Right lung (tissue), 5 donors: ENCODE results near the gene SLC6A11. TPM values are rescaled to one million over a fixed set of nuclear protein-coding genes. Genes with fewer than 3 reads are reported as not detected.

Source experiments
- DNase-seq, 2 donors: peaks; one replicate each; pipeline ENCODE4 v3.0.0-alpha.2; 2013
- polyA plus RNA-seq, 5 donors: library from polyadenylated mRNA; unstranded; fragments of 120-200 nt; gene quantifications; one replicate each; pipeline versions ENCODE4 v1.2.1 to v1.2.3, GENCODE V29; 2013; ENCODE audit warnings: inconsistent platforms in 1 of 5, low replicate concordance in 1 of 5; ENCODE audit not compliant: insufficient read length in 5 of 5, insufficient read depth in 1 of 5

The SLC6A11 gene
- polyA plus RNA-seq, 5 donors = 0.08 to 0.10 (median 0.09) TPM; not detected in 1

DNA sequence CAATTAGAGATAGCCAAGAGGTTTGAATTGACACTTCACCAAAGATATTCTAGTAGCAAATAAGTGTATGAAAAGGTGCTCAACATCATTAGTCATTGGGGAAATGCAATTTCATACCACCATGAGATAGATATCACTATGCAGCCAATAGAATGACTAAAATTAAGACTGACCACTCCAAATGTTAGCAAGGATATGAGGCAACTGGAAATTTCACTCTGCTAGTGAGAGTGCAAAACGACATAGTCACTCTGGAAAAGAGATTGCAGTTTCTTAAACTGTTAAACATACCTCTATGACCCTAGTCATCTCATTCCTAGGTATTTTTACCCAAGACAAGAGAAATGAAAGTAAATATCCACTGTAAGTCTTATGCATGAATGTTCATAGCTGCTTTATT is 27.6 kb upstream of the SLC6A11 start:
- DNase-seq = no peak

GRCh38 chr3:10790713-10791112 is 25.3 kb upstream of the SLC6A11 start:
- no peak for DNase-seq

DNA sequence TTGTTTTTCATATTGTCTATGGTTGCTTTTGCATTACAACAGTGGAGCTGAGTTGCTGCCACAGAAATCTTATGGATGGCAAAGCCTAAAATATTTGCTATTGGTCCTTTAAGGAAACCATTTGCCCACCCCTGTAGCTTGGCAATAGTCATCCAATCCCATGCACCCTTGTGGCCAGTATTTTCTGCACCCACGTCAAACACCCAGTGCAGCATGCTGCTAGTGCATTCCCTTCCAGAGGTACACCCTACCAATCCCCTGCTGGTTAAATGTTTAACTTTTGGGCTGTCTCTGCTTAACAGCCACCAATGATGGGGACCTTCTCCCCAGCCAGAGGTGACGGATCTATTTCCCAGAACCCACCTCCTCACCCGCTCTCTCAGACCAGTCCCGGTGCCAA is 23.8 kb upstream of the SLC6A11 start:
- DNase-seq = no peak

- DNase-seq = no peak
Observed at GRCh38 chr3:10798600-10799367, 17.2 kb upstream of the SLC6A11 start.

DNA sequence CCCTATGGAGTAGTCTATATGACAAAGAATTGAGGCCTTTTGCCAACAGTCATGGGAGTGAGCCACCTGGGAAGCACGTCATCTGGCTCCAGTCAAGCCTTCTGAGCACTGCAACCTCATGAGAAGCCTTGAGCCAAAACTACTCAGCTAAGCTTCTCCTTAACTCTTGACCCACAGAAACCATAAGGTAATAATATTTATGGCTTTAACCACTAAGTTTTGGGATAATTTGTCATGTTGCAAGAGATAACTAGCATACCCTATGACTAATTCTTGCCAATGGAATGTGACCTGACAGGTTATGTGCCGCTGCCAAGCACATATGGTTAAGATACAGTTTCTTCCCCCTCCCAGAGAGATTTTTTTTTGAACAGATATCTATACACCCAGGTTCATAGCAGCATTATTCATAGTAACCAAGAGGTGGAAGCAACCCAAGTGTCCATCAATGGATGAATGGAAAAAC is 11.8 kb upstream of the SLC6A11 start:
- DNase-seq = no peak

DNA sequence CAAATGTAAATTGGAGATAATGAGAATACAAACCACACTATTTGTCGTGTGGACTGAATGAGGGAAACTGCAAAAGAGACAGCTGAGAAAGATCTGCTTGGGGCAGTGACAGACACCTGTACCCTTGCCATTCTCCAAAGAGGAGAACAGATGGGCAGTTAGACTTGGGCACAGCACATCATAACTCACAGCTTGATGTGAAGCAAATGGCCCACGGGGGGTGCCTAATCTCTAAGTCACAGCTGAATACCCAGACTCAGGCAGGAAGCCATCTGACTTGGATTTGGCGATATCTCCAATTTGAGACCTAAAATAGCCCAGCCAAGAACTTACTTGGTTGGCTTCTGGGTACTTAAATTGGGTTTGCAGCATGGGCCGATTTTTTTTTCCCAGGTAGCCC is 10.0 kb upstream of the SLC6A11 start:
- no peak for DNase-seq

- DNase-seq = no peak
Observed at GRCh38 chr3:10808130-10808735, 7.8 kb upstream of the SLC6A11 start.

- DNase-seq = no peak
Observed at GRCh38 chr3:10808974-10809373, 7.1 kb upstream of the SLC6A11 start.

DNA sequence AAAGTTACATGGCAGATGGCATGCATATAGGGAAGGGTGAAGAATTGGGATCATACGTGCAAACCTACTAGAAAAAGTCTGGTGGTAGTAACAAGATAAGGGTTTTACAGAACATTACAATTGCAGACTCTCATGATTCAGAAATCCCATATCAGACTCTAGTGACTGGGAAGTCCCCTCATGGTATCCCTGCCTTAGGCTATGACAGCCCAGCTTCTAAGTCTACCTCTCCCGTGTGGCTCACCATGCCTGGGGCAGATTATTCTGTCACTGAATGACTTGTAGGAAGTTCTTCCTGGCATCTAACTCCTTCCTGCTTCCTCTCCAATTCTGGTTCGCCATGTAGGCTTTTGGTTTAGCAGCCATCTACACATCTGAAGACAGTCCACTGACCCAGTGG is 5.7 kb upstream of the SLC6A11 start:
- no peak for DNase-seq

DNA sequence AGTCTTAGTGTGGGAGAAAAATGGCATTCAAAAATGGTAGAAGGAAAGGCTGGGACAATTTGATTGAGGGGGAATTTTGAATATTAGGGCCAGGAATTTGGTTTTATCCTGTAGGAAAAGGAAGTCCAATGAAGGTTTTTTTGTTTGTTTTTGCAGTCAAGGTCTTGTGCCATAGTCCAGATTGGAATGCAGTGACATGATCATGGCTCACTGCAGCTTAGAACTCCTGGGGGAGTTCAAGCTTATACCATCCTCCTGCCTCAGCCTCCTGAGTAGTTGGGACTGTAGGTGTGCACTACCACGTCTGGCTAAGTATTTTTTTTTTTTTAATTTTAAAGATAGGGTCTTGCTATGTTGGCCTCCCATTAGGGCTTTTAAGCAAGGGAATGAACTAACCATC is 2.6 kb upstream of the SLC6A11 start:
- DNase-seq = no peak

- DNase-seq = no peak
Observed at GRCh38 chr3:10814623-10815022, 1.4 kb upstream of the SLC6A11 start.

GRCh38 chr3:10815487-10815886 is 541 bp upstream of the SLC6A11 start:
- DNase-seq = no peak

DNA sequence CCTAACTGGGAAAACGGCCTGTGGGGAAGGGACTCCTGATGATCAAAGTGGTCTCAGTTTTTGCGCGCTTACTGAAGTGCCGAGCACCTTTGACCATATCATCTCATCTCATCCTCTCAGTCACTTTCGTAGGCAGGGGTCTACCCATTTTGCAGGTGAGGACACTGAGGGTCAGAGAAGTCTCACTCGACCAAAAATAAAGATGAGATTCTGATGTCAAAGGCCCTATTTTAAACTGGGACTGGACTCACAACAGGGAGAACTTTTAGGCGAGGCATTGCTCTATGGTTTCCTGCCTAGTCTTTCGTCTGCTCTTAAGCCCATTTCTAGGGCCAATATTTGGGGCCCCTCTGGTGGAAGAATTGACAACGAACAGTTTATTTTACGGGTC is 830 bp downstream of the SLC6A11 start:
- no peak for DNase-seq

DNA sequence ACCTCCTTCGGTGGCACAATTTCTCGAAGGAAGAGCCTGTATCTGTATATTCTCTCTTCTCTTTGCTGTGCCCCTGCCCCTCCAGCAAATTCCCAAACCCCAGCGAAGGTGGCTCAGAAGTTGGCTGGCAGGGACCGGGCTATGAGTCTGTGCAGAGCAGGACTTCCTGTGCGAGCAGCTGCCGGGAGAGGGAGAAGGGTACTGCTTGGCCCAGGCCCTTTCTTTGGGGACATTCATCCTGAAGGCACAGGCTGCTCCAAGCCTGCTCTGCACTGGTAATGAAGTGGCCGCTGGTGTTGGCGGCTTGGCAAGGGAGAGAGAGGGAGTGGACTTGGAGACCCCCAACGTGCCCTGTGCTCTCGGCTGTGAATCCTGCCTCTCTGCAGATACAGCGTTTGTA is 1.5 kb downstream of the SLC6A11 start:
- no peak for DNase-seq

DNA sequence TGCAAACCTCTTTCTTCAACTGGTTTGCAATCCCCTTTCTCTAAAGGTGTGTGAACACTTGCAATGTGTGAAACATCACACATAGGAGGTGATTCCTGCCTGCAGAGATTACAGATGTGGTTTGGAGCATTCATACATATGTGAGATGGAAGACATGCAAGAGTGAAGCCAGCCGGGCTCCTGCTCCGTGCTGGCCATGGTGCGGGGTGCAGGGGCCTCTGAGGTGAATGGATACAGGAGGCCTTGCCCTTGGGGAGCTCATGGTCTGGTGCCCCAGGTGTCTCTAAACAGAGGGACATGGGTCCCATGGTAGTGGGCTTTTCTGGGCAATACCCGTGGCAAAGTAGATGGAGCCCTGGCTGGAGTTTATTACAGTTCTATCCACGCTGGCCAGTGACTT is 6.0 kb downstream of the SLC6A11 start:
- DNase-seq = no peak

- no peak for DNase-seq
Observed at GRCh38 chr3:10822708-10823515, 6.9 kb downstream of the SLC6A11 start.

GRCh38 chr3:10823516-10823818 is 7.4 kb downstream of the SLC6A11 start:
- DNase-seq = no peak

GRCh38 chr3:10824468-10824867 is 8.4 kb downstream of the SLC6A11 start:
- no peak for DNase-seq

DNA sequence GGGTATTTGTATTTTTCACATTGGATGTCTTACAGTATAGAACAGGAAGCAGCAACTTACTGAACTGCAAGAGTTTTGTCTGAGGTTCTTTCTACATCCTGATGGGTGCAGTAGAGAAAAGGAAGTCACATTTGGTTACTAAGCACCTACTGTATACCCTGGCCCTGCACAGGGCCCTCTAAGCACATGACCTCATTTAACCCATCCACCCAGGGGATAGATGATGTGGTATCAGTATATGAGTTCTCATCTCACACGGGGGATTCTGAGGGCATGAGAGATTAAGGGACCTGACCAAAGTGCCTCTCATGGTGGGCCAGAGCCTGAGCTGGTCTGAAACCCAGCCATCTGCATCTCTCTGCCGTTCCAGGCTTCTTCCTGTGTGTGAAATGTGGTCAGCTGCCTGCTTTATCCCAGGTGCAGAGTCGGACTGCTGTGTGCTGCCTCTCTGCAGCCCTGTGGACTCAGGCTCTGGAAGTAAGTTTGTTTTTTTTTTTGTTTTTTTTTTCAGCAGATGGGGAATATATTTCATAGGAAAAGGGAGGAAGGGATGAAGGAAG is 17.9 kb downstream of the SLC6A11 start:
- no peak for DNase-seq

DNA sequence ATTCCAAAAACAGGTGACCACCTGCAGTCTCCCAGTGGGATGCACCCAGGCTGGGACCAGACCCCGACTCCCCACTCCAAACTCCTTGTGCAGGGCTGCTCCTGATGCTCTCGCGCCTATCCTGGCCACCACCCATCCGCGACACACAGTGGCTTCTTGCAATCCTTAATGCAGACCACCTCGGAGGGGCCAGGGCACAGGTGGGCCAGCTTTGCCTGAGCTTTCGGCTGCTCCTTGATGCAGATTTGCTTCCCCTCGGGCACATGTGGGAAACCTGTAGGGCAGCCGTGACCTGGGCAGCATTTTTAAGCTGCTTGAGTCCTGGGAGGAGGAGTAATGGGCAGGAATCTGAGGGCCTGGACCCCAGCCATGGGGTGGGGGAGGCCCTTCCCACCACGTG is 18.9 kb downstream of the SLC6A11 start:
- no peak for DNase-seq

DNA sequence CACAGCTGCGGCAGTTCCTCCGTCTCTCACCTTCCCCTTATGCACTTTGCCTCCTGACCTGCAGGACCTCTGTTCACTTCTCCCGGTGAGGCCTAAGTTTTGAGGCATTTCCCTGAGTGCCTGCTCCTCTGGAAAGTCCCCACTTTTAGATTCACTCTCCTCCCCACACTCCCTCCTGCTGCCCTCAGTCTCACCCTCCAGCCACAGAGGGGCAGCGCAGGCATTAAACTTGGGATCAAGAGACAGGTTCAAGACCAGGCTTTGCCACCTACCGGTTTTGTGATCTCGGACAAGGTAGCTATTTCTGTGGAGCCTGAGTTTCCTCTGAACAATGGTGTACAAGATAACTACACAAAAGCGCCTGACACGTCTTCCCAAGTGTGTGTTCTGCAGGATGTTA is 19.4 kb downstream of the SLC6A11 start:
- DNase-seq = no peak

GRCh38 chr3:10836676-10837075 is 20.6 kb downstream of the SLC6A11 start:
- no peak for DNase-seq

- no peak for DNase-seq
Observed at GRCh38 chr3:10837849-10838248, 21.8 kb downstream of the SLC6A11 start.
